Measurements from ENCODE around the gene FBXO8.

DNA sequence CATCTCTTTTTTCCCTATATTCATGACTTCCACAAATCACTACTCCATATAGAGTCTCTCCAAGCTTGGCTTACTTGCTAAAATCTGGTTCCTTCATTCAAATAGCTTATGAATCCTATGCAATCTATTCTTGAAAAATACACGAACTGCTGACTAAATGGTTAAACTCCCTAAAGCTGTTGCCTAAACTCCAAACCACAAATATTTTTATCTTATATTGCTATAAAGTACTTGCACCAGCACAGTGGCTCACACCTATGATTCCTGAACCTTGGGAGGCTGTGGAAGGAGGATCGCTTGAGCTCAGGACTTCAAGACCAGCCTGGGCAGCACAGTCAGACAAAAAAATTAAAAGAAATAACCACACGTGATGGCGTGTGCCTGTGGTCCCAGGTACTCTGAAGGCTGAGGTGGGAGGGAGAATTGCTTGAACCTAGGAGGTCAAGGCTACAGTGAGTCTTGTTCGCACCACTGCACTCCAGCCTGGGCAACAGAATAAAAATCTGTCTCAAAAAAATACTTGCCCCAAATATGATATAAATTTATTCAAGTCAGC is 2.2 kb downstream of the FBXO8 start:
- TF ChIP-seq, protein P1, sequence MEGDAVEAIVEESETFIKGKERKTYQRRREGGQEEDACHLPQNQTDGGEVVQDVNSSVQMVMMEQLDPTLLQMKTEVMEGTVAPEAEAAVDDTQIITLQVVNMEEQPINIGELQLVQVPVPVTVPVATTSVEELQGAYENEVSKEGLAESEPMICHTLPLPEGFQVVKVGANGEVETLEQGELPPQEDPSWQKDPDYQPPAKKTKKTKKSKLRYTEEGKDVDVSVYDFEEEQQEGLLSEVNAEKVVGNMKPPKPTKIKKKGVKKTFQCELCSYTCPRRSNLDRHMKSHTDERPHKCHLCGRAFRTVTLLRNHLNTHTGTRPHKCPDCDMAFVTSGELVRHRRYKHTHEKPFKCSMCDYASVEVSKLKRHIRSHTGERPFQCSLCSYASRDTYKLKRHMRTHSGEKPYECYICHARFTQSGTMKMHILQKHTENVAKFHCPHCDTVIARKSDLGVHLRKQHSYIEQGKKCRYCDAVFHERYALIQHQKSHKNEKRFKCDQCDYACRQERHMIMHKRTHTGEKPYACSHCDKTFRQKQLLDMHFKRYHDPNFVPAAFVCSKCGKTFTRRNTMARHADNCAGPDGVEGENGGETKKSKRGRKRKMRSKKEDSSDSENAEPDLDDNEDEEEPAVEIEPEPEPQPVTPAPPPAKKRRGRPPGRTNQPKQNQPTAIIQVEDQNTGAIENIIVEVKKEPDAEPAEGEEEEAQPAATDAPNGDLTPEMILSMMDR (IDR thresholded peaks at IDR 0.05; ENCODE audit: low read depth, low read length, poor library complexity, severe bottlenecking) = no peak
- no peak for TF ChIP-seq EZH2phosphoT487 (IDR thresholded peaks at IDR 0.05; ENCODE audit: borderline replicate concordance, low read length)
